Neutrophil (primary cell): Measurements from ENCODE around the gene TLE3.

ENCODE experiments used
- H3K27ac ChIP-seq: fragments of 200-600 bp; sonication (generic); 2 replicates; pipeline ENCODE4 v1.5.1; 2016; ENCODE audit warnings: mild to moderate bottlenecking, moderate library complexity
- H3K27me3 ChIP-seq: fragments of 200-600 bp; sonication (generic); 2 replicates; pipeline ENCODE4 v1.6.0; 2016; ENCODE audit warnings: mild to moderate bottlenecking
- H3K36me3 ChIP-seq: fragments of 200-600 bp; sonication (generic); 2 replicates; pipeline ENCODE4 v1.5.1; 2017
- H3K4me1 ChIP-seq, 2 experiments: fragments of 200-600 bp in 1 of 2; sonication (generic) in 1 of 2; 1 replicate in 1 of 2; 2 replicates in 1 of 2; pipeline versions ENCODE4 v1.5.1 to v1.6.1; 2013 to 2016; ENCODE audit warnings: low read depth in 1 of 2, low read length in 1 of 2, mild to moderate bottlenecking in 1 of 2, moderate library complexity in 1 of 2; ENCODE audit not compliant: control insufficient read depth in 1 of 2, insufficient read depth in 1 of 2
- H3K4me3 ChIP-seq, 2 experiments: fragments of 200-600 bp in 1 of 2; sonication (generic) in 1 of 2; 1 replicate in 1 of 2; 2 replicates in 1 of 2; pipeline ENCODE4 v1.5.1; 2013 to 2016; ENCODE audit warnings: low read depth in 1 of 2, low read length in 1 of 2, mild to moderate bottlenecking in 1 of 2, moderate library complexity in 1 of 2
- H3K9me3 ChIP-seq: fragments of 200-600 bp; sonication (generic); 2 replicates; pipeline ENCODE4 v1.5.1; 2016
- CTCF ChIP-seq: fragments of 200-600 bp; sonication (generic); IDR thresholded peaks from 2 replicates; pipeline ENCODE4 v1.5.1; 2016; ENCODE audit warnings: antibody characterized with exemption

The TLE3 gene

DNA sequence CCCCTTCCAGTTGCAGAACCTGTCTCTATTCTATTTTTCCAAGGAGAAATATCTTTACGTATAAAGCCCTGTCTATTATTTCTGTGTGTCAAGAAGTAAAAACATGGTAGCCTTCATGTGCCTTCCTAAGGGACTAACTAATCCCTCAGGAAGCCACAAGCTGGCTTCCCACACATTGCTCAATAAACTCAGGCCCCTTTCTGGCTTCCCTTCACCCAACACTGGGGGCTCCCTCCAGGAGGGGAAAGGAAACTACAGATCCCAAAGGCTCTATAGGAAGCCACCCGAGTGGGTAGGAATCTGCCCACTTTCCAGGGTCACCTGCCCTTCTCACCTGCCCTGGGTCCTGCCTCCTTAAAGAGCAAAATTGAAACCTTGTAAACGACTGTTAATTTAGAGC lies 4.6 kb downstream of the TLE3 start:
- Histone ChIP-seq H3K4me3 (peak overlapping the region; percentile 93 to 99), H3K36me3 (peaks cover 74% of the 10 kb centered on the region), H3K4me1 (peaks cover 57 to 58% of the 10 kb centered on the region in 2 experiments), H3K27me3 (no peaks in the 10 kb centered on the region), H3K27ac (peak overlapping the region; percentile 98), H3K9me3 (no peaks in the 10 kb centered on the region)
- no peak for TF ChIP-seq CTCF

GRCh38 chr15:70092464-70093027 lies 5.2 kb downstream of the TLE3 start:
- Histone ChIP-seq H3K4me1 (peaks cover 61 to 63% of the 10 kb centered on the region in 2 experiments), H3K36me3 (peaks cover 80% of the 10 kb centered on the region), H3K27ac (peak overlapping the region; percentile 32), H3K4me3 (peak overlapping the region; percentile 93 to 99), H3K27me3 (no peaks in the 10 kb centered on the region), H3K9me3 (no peaks in the 10 kb centered on the region)
- no peak for TF ChIP-seq CTCF

DNA sequence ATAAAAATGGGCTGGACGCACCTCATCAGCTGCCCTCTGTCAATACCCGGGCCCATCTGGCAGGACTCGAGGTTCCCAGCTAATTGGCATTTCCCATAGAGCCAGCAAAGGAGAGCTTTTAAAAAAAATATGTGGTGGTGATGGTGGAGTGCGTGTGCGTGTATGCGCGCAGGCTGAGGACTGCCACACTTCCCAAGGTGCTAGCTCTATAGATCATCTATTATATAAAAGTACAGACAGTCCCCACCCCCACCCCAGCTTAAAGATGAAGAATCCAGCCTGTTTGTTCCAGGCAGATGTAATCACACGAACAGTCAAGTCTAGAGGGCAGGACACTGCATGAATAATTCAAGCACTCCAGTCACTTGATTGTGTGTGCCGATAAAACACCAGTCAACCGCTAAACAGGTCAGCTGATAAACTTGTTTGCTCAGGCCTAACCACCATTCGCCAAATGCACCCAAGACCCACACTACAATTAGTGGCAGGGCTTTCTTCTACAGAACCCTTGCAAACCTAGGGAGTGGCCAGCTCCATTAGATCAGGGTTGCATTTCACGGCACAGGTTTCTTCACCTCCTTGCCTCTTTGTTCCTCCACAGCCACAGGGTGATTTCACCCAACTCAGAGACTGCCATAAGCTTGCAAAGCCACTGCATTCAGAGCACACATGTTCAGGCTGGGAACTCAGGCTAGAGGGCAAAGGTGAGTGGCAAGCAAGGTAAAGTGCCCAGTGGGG lies 5.8 kb downstream of the TLE3 start:
- Histone ChIP-seq H3K4me3 (peak overlapping the region; percentile 93 to 99), H3K9me3 (no peaks in the 10 kb centered on the region), H3K36me3 (peaks cover 86% of the 10 kb centered on the region), H3K27ac (peak overlapping the region; percentile 32), H3K27me3 (no peaks in the 10 kb centered on the region), H3K4me1 (peaks cover 68 to 69% of the 10 kb centered on the region in 2 experiments)
- TF ChIP-seq CTCF: no peak

DNA sequence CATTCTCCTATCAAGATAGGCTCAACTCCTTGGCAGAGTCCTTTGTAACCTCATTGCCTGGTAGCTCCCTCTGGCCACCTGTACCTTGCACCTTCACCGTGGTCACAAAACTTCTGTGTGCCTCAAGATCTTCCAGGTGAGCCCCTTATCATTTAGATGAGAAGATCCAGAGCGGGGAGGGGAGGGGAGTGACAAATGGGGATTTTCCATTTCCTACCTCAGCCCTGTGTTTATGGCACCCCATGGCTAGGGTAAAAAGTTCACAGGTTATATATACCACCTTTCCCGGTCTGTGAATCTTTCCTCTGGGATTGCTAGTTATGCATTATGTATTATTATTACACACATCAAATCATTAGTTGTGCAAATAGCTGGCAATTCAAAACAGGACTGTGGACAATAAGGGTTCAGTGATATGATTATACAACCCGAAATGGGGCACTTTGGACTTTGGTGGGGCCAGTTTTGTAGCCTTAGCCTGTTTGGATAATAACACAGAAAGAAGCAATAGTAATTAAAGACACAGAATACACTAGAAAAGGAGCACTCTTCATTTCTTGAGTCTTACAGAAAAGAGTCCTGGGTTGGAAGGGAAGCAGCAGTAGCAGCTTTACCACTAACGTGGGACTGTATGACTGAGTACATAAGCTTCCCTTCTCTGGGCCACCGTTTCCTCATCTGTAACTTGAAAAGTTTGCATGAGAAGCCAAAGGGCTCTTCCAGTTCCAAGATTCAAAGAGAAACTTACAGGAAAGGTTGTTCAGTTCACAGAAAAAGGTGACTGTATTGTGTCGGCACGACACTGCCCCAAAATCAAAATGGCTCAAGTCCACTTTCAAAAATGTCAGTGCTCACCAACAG lies 7.1 kb downstream of the TLE3 start:
- no peaks in the 10 kb centered on the region for H3K9me3 ChIP-seq
- H3K27me3 ChIP-seq: no peaks in the 10 kb centered on the region
- H3K4me1 ChIP-seq: peaks cover 80 to 82% of the 10 kb centered on the region in 2 experiments
- H3K4me3 ChIP-seq: no peak overlapping the region
- no peak for TF ChIP-seq CTCF
- peak overlapping the region; percentile 44 for H3K27ac ChIP-seq
- H3K36me3 ChIP-seq: peaks cover 94% of the 10 kb centered on the region

GRCh38 chr15:70089692-70089971 lies 8.1 kb downstream of the TLE3 start:
- Histone ChIP-seq H3K27ac (no peak overlapping the region), H3K9me3 (no peaks in the 10 kb centered on the region), H3K4me3 (no peak overlapping the region), H3K4me1 (peaks cover 81 to 87% of the 10 kb centered on the region in 2 experiments), H3K27me3 (no peaks in the 10 kb centered on the region), H3K36me3 (peaks cover 94% of the 10 kb centered on the region)
- no peak for TF ChIP-seq CTCF
